ENCODE results near the gene PXT1. TPM values are rescaled to one million over a fixed set of nuclear protein-coding genes. Genes with fewer than 3 reads are reported as not detected.

Gene PXT1
- total RNA-seq, 1 donor from 2014 or later: not detected

- H3K27me3 Mint-ChIP-seq (ENCODE audit: insufficient read depth, low read depth): peaks cover 46% of the 10 kb centered on the region
- no peaks in the 10 kb centered on the region for H3K79me2 ChIP-seq (ENCODE audit: low read depth)
- H3K27me3 ChIP-seq: peaks cover 67% of the 10 kb centered on the region
- H4K20me1 ChIP-seq (ENCODE audit: low read depth): no peaks in the 10 kb centered on the region
- H3K9me3 Mint-ChIP-seq: peaks cover 1% of the 10 kb centered on the region
- peaks cover 20% of the 10 kb centered on the region for H3K4me1 Mint-ChIP-seq
- H3K4me2 ChIP-seq: peak overlapping the region; percentile 81
- H3K4me3 ChIP-seq: peak overlapping the region; percentile 51
- TF ChIP-seq EZH2phosphoT487 (IDR thresholded peaks at IDR 0.05) (no peak), EZH2 (IDR thresholded peaks at IDR 0.05) (no peak)
- TF ChIP-seq, protein P1, sequence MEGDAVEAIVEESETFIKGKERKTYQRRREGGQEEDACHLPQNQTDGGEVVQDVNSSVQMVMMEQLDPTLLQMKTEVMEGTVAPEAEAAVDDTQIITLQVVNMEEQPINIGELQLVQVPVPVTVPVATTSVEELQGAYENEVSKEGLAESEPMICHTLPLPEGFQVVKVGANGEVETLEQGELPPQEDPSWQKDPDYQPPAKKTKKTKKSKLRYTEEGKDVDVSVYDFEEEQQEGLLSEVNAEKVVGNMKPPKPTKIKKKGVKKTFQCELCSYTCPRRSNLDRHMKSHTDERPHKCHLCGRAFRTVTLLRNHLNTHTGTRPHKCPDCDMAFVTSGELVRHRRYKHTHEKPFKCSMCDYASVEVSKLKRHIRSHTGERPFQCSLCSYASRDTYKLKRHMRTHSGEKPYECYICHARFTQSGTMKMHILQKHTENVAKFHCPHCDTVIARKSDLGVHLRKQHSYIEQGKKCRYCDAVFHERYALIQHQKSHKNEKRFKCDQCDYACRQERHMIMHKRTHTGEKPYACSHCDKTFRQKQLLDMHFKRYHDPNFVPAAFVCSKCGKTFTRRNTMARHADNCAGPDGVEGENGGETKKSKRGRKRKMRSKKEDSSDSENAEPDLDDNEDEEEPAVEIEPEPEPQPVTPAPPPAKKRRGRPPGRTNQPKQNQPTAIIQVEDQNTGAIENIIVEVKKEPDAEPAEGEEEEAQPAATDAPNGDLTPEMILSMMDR (IDR thresholded peaks at IDR 0.05): no peak
- peak overlapping the region; percentile 99 for H2AFZ ChIP-seq (replicated peaks)
- H3K9me3 ChIP-seq (ENCODE audit: low read depth): no peaks in the 10 kb centered on the region
- H3K36me3 ChIP-seq: no peaks in the 10 kb centered on the region
- DNase-seq (ENCODE audit: low spot score): peak; percentile 61
- peak overlapping the region; percentile 82 for H3K4me3 Mint-ChIP-seq
- no peaks in the 10 kb centered on the region for H3K36me3 Mint-ChIP-seq
- peaks cover 10% of the 10 kb centered on the region for H3K4me1 ChIP-seq
- no peak overlapping the region for H3K9ac ChIP-seq
- peaks cover 10% of the 10 kb centered on the region for H3F3A ChIP-seq (ENCODE audit: low read depth)
- H3K27ac ChIP-seq: no peak overlapping the region
- no peak overlapping the region for H3K27ac Mint-ChIP-seq
Measured at GRCh38 chr6:36386495-36387439, 55.9 kb downstream of the PXT1 start.

DNA sequence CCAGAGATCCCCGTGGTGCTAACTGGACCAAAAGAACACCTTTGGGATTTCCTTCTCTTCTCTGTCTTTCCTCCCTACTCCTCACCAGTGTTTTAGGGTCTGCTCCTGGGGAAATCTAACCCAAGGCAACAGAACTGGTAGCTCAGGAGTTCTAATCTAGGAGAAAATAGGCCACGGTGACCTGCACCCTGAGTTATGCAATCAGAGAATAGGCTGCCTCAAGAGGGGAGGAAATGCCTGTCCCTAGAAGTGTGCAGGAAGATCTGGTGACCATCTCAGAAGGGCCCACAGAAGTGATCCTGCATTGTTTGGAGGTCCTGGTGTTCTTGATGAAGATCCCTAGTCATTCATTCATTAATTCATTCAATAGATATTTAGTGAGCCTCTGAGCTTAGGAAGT is 58.6 kb downstream of the PXT1 start:
- no peak for DNase-seq (ENCODE audit: low spot score)
- peaks cover 37% of the 10 kb centered on the region for H3K27me3 Mint-ChIP-seq (ENCODE audit: insufficient read depth, low read depth)
- H2AFZ ChIP-seq (replicated peaks): no peak overlapping the region
- peaks cover 20% of the 10 kb centered on the region for H3K4me1 Mint-ChIP-seq
- H3K27me3 ChIP-seq: peaks cover 45% of the 10 kb centered on the region
- H3K36me3 ChIP-seq: no peaks in the 10 kb centered on the region
- H3K4me2 ChIP-seq: no peak overlapping the region
- peaks cover 1% of the 10 kb centered on the region for H3K9me3 Mint-ChIP-seq
- H3K4me1 ChIP-seq: peaks cover 15% of the 10 kb centered on the region
- H3K4me3 ChIP-seq: no peak overlapping the region
- no peak overlapping the region for H3K27ac ChIP-seq
- no peaks in the 10 kb centered on the region for H4K20me1 ChIP-seq (ENCODE audit: low read depth)
- no peaks in the 10 kb centered on the region for H3K79me2 ChIP-seq (ENCODE audit: low read depth)
- H3K9ac ChIP-seq: no peak overlapping the region
- H3K36me3 Mint-ChIP-seq: no peaks in the 10 kb centered on the region
- H3K27ac Mint-ChIP-seq: no peak overlapping the region
- H3F3A ChIP-seq (ENCODE audit: low read depth): peaks cover 10% of the 10 kb centered on the region
- no peaks in the 10 kb centered on the region for H3K9me3 ChIP-seq (ENCODE audit: low read depth)
- no peak overlapping the region for H3K4me3 Mint-ChIP-seq
- TF ChIP-seq EZH2phosphoT487 (IDR thresholded peaks at IDR 0.05): no peak
- TF ChIP-seq EZH2 (IDR thresholded peaks at IDR 0.05): no peak
- TF ChIP-seq, protein P1 (IDR thresholded peaks at IDR 0.05): no peak

GRCh38 chr6:36383606-36384005 is 59.0 kb downstream of the PXT1 start:
- no peaks in the 10 kb centered on the region for H3K79me2 ChIP-seq (ENCODE audit: low read depth)
- no peaks in the 10 kb centered on the region for H3K36me3 ChIP-seq
- Mint-ChIP-seq H3K9me3 (peaks cover 1% of the 10 kb centered on the region), H3K4me3 (no peak overlapping the region), H3K27ac (no peak overlapping the region), H3K36me3 (no peaks in the 10 kb centered on the region), H3K27me3 (ENCODE audit: insufficient read depth, low read depth) (peaks cover 35% of the 10 kb centered on the region), H3K4me1 (peaks cover 20% of the 10 kb centered on the region)
- H3K9ac ChIP-seq: no peak overlapping the region
- no peaks in the 10 kb centered on the region for H4K20me1 ChIP-seq (ENCODE audit: low read depth)
- peaks cover 15% of the 10 kb centered on the region for H3K4me1 ChIP-seq
- no peak overlapping the region for H3K4me3 ChIP-seq
- TF ChIP-seq EZH2phosphoT487 (IDR thresholded peaks at IDR 0.05): no peak
- no peak for TF ChIP-seq EZH2 (IDR thresholded peaks at IDR 0.05)
- TF ChIP-seq, protein P1 (IDR thresholded peaks at IDR 0.05): no peak
- DNase-seq (ENCODE audit: low spot score): no peak
- no peak overlapping the region for H3K4me2 ChIP-seq
- no peaks in the 10 kb centered on the region for H3K9me3 ChIP-seq (ENCODE audit: low read depth)
- H3K27me3 ChIP-seq: peaks cover 40% of the 10 kb centered on the region
- H3K27ac ChIP-seq: no peak overlapping the region
- no peak overlapping the region for H2AFZ ChIP-seq (replicated peaks)
- H3F3A ChIP-seq (ENCODE audit: low read depth): peaks cover 9% of the 10 kb centered on the region

All from neural progenitor cell (in vitro differentiated cells).